ENCODE results near the gene LAGE3.
"Not testable (repeated sequence)": the region's sequence is repeated elsewhere in the genome, so short reads cannot be mapped to it uniquely, and the experiment has no call there.

The LAGE3 gene

GRCh38 chrX:154501423-154501822 is 22.3 kb upstream of the LAGE3 start:
- not testable (repeated sequence) for DNase-seq

DNA sequence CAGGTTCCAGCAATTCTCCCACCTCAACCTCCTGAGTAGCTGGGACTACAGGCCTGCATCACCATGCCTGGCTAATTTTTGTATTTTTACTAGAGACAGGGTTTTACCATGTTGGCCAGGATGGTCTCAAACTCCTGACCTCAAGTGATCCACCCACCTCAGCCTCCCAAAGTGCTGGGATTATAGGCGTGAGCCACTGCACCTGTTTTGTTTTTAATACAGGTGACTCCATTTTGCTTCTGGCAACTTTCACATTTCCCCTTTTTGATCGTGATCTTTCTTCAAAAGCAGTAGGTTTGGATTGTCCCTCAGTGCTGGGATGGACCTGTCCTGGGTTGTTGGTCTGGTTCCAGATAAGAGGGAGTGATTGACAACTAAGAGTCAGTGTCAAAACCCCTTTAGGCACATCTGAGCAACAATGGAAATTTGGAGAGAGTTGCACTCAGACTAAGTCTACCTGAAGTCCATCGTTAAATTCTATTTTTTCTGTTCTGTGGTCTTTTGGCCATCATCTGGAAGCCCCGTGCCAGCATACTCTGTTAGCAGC is 17.6 kb upstream of the LAGE3 start:
- not testable (repeated sequence) for DNase-seq

DNA sequence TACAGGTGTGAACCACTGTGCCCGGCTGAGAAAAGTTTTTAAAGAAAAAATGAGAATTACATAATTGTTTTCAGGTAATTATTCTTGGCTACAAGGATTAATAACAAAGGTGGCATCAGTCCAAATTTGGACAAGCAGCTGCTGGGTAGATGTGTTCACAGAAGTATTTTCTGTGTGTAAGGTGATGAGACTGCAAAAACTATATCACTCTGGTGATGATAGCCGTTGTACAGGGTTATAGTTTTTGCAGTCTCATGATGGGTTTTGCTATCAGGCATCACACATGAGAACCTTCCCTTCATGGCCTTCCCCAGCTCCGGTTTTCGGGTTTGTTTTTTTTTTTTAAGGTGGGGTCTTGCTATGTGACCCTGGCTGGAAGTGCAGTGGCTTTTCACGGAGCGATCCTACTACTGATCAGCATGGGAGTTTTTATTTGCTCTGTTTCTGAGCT is 16.4 kb upstream of the LAGE3 start:
- no peak for DNase-seq

GRCh38 chrX:154494715-154495114 is 15.6 kb upstream of the LAGE3 start:
- no peak for DNase-seq

GRCh38 chrX:154490414-154491083 is 11.5 kb upstream of the LAGE3 start, which contains the start of gene SLC10A3:
SLC10A3 (minus strand) TSS chrX:154490629; CDS start chrX:154488940, 1,689 bp downstream.
- DNase-seq: peak; percentile 84

GRCh38 chrX:154490021-154490413 is 10.9 kb upstream of the LAGE3 start:
- no peak for DNase-seq

DNA sequence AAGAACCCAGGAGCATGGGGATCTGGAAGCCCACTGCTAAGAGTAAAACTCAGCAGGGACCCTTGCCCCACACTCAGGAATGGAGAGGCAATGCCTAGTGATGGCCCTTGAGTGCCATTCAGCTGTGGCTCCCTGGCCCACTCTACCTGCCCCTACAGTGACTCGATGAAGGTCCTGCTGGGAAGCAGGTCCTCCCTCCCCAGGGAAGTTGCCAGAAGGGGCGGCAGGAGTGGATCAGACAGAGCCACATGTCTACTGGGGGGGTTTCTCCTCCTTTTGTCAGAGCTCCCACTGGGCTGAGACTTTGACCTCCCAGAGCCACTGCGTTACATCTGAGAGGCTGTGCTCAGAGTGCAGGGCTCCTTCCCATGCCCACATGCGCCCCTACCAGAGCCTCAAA is 10.1 kb upstream of the LAGE3 start:
- no peak for DNase-seq

DNA sequence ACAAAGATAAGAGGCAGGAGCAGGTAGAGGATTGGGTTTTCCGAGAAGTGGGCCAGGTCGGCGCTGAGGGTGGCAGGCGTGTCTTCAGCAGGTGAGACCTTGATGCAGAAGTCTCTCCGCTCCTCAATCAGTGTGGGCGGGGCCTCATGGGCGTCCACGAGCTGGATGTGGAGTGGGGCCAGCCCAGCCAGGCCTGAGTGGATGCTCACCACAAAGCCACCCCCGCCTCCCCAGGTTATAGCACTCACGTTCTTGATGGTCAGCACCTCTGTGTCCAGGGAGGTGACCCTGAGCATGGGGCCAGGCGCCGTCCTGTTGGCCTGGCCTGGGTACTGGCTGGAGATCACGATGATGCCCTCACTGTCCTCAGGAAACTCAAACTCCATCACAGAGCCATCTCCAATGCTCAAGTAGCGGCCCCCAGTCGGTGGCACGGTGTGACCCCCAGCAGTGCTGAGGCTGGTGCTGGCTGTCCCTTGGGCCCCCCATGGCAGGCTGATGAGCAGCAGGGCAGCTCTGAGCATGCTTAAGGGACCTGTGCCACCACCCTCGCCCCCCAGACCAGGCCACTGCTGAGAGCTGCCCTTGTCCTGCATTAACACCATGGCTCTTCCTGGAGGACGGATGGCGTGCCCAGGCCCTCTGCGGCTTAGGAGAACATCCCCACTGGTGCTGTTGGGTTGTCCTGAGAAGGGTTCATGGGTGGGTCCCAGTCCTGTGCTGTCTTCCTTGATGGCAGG is 9.4 kb upstream of the LAGE3 start:
- DNase-seq: no peak

GRCh38 chrX:154487518-154488290 is 8.6 kb upstream of the LAGE3 start:
- no peak for DNase-seq

GRCh38 chrX:154486396-154487207 is 7.5 kb upstream of the LAGE3 start, which contains the start of gene UBL4A:
UBL4A (minus strand) TSS chrX:154486615; CDS start chrX:154486584, 31 bp downstream.
- peak; percentile 36 for DNase-seq

DNA sequence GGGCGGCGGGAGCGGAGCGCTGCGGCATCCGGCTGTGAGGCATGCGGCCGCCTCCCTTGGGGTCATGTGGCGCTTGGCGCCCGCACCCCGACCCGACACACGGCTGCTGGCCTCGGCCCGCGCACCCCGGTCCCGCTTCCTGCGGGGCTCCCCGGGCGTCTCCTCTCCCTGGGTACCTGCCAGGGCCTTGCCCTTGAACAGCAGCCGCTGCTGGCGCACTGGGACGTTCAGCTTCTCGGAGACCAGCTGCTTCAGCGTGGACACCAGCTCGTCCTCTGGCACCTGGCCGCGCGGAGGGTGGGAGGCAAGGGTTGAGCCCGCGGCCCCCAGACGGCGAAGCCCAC is 6.9 kb upstream of the LAGE3 start:
- no peak for DNase-seq

DNA sequence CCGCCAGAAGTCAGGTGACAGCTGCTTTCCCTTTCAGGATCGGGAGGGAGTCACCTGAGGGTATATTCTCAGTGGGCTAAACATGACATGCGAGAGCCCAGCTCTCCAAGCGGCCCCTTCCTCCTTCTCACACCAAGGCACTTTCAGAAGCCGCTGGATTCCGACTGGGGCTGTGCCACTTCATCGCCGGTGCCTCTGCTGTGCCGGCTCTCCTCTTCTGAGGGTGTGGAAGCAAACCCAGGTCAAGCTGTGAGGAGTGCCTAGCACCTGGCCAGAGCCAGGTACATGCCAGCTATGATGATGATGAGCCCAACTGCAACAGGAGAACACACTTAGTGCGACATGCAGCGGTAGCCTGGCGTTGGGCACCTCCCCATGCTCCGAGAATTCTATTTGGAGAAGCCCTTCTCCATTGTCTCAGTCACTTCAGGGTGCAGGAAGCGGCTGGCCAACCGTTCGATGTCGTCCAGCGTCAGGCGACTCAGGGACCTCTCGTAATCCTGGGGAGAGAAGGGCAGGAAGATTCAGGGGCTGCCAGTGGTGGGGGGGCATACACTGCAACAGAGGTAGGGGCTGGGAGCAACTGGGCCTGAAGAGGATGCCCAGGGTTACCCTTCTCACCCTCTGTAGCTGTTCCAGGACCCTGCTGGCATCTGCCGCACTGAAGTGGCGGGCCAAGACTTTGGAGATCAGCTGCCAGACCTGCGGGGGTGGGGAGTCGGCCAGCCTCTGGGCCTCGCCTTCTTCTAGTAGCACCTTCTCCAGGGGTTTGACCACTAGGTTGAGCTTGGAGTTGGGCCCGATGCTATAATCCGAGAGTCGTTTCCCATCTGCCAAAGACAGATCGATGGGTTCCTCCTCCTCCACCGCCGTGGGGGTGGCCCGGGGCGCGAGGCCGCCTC is 6.3 kb upstream of the LAGE3 start:
- DNase-seq: no peak

DNA sequence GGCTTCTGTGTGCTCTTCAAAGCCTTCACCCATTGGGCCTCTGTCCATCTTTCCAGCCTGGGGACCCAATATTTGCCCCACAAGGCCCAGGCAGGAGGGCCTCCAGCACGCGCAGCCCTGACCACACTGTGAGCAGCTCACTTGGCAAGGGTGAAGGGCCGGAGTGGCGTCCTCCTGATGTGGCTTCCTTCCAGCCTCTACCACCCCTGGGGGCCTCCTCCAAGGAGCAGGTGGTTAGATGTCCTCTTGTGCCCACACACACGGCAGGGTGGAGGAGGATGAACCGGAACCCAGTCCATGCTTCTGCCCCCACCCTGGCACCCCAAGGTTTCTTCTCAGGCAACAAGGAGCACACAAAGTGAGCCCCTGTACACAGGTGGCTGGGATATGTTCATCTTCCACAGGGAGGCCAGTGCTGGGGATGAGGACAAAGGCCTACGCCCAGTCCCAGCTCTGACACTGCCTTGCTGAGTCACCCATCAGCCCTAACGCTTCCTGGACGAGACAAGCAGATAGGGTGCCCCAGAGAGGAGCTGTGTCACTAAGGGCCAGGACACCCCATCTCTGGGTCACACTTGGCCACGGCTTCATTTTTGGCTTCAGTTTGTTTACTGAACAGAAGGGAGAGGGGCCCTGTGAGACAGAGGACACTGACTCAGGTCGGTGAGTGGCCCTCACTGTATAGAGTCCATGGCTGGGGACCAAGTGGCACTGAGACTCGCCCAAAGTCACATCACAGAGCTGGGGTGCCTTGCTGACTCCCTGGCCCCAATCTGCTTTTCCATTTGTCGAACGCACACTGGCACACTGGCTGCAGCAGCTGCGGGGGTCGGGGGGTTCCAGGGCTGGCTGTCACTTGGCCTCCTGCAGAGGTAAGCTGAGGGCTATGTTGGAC is 5.4 kb upstream of the LAGE3 start:
- no peak for DNase-seq

DNA sequence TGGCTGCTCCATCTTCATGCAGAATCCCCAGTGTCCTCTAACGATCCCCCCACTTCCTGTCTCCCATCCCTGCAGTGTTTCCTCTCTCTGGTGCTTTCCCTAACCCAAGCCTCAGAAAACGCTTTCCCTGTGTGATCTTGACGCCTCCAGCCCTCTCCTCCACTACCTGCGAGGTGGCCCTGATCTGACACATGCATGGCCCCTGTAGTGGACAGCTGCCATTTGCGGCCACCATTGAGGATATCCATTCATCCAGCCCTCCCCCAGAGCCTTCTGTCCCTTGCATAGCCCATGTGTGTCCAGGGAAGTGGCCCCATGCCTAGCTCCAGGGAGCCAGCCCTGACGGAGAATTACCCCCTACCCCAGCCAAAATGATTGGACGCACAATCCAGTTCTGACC is 4.2 kb upstream of the LAGE3 start:
- DNase-seq: no peak

DNA sequence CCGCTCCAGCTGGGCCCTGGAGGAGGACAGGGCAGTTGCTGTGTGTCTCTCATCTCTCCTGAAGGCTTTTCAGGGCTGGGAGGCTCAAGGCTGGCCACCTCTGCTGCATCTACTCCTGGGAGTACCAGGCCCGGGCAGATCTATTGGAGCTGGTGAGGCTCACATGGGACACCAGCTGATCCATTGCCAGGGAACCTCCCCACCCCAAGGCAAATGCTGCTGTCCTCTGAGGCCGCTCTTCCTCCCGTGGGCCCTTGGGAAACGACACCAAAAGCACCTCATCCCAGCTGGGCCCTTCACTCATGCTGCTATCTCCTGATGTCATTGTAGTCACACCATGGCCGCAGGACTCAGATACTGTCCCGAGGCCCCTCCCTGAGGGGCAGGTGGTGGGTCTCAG is 3.7 kb upstream of the LAGE3 start:
- no peak for DNase-seq

GRCh38 chrX:154481911-154482601 is 3.0 kb upstream of the LAGE3 start:
- DNase-seq: no peak

DNA sequence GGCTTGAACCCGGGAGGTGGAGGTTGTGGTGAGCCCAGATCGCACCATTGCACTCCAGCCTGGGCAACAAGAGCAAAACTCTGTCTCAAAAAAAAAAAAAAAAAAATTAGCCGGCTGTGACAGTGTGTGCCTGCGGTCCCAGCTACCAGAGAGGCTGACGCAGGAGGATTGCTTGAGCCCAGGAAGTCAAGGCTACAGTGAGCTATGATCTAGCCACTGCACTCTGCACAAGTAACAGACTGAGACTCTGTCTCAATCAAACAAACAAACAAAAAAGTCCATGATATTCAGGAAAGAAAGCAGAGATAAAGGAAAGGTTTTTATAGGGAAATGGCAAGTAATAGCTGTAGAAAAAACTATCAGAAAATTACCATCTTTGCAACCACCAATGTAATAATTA is 2.1 kb upstream of the LAGE3 start:
- DNase-seq: no peak

- DNase-seq: no peak
Measured at GRCh38 chrX:154477891-154478477, 1.1 kb downstream of the LAGE3 start.

GRCh38 chrX:154476821-154477220 is 2.3 kb downstream of the LAGE3 start:
- DNase-seq: no peak

Data from activated CD4-positive, alpha-beta T cell treated with anti-CD3 and anti-CD28 coated beads, Interleukin-2, amount 50 U/mL, for 1 hour (primary cell).